Pancreas (tissue), 10 donors: Measurements from ENCODE around the gene EHBP1L1. TPM values are rescaled to one million over a fixed set of nuclear protein-coding genes. Genes with fewer than 3 reads are reported as not detected.

ENCODE experiments used
- ATAC-seq, 4 donors: fragments of 200-7000 bp; cut with Tn5 transposase; one replicate each; pipeline versions ENCODE4 v1.8.0 to v1.9.1; 2020; ENCODE audit warnings: mild to moderate bottlenecking in 4 of 4, moderate library complexity in 4 of 4
- DNase-seq, 6 donors: peaks; one replicate each; pipeline ENCODE4 v3.0.0-alpha.2; 2020
- FAIRE-seq: peaks from 2 replicates; lab custom pipeline; 2012; peaks lifted over from hg19 to GRCh38; lab: Jason Lieb, UNC
- H3K27ac ChIP-seq, 4 donors: fragments of 200-600 bp; sonication (generic); 1 replicate in 3 of 4; 2 replicates in 1 of 4; pipeline versions ENCODE4 v1.5.0 to v1.8.0; 2020
- H3K27me3 ChIP-seq, 4 donors: fragments of 200-600 bp; one replicate each; pipeline ENCODE4 v1.8.0; 2021
- H3K36me3 ChIP-seq, 3 donors: fragments of 200-600 bp; sonication (generic) in 1 of 3; one replicate each; pipeline versions ENCODE4 v1.5.0 to v1.8.0; 2020 to 2021
- H3K4me1 ChIP-seq, 3 donors: fragments of 200-600 bp; one replicate each; pipeline ENCODE4 v1.8.0; 2021
- H3K4me3 ChIP-seq, 4 donors: fragments of 200-600 bp; sonication (generic) in 2 of 4; one replicate each; pipeline versions ENCODE4 v1.5.0 to v1.8.0; 2020 to 2021
- H3K9me3 ChIP-seq, 4 donors: fragments of 200-600 bp; one replicate each; pipeline ENCODE4 v1.8.0; 2021
- WGBS, 2 donors: extraction: QIAGEN DNeasy Blood & Tissue Kit; methylation state at CpG; one replicate each; pipeline ENCODE4 v1.1.7; 2013; 5-methylcytosine and 5-hydroxymethylcytosine counted together
- intact Hi-C, 3 donors: fragments of 100-400 bp; cut with DNase I; formaldehyde crosslinking; loops; one replicate each; pipeline versions ENCODE4 v1.11.1 to v1.14.2; 2022
- polyA plus RNA-seq, 2 donors: library from polyadenylated mRNA; stranded (reverse); fragments of 200-250 nt; gene quantifications; one replicate each; pipeline ENCODE4 v1.2.3, GENCODE V29; 2013
- total RNA-seq, 6 donors: library from RNA; stranded (reverse); fragmentation: NEBNext Ultra II Directional in 4 of 6; extraction: Animal tissue kit (Norgen Biotek cat#: 25700) in 4 of 6; gene quantifications; one replicate each; pipeline versions ENCODE4 v1.2.1 to v1.2.4, GENCODE V29; 2021 to 2023
- TF ChIP-seq, protein P1 (sequence below), 4 donors: fragments of 200-600 bp; sonication (generic) in 3 of 4; IDR thresholded peaks; one replicate each; pipeline versions ENCODE4 v1.5.0 to v1.8.0; 2021; ENCODE audit warnings: antibody characterized with exemption in 4 of 4
- donor health status: healthy with polysubstance abuse.
- donor health status: DM: no; HTN: no; CAD: no; lungs with moderate emphysema.
- donor health status: DM: no; HTN: no; CAD: no.
- donor health status: control.
- donor health status: control.
- donor health status: Bipolar disorder and iron deficiency.
- donor health status: DM: yes; HTN: yes; CAD: no.
- donor health status: DM: no; HTN: no; CAD: no.
- donor health status: DM: no; HTN: no; CAD: no.
- donor health status: DM: yes; HTN: yes; CAD: no.

The EHBP1L1 gene
- total and polyA plus RNA-seq, 8 donors: 6.5 to 34.2 (median 14.6) TPM

DNA sequence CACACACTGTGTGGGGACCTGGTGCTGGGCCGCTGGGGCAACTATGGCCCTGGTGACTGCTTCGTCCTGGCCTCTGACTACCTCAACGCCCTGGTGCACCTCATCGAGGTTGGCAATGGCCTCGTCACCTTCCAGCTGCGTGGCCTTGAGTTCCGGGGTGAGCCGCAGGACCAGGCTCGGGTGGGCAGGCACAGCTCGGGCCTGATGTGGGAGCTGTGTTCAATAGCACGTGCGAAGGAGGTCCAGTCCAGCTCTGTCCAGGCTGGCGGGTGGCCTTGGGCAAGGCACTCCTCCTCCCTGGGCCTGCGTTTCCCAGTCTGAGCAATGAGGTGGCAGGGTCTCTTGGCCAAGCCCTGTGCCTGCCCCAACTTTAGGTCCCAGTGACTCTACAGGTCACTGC lies 53.7 kb downstream of the EHBP1L1 start:
- H3K36me3 ChIP-seq: peaks cover 0 to 44% (median 43%) of the 10 kb centered on the region in 3 donors

DNA sequence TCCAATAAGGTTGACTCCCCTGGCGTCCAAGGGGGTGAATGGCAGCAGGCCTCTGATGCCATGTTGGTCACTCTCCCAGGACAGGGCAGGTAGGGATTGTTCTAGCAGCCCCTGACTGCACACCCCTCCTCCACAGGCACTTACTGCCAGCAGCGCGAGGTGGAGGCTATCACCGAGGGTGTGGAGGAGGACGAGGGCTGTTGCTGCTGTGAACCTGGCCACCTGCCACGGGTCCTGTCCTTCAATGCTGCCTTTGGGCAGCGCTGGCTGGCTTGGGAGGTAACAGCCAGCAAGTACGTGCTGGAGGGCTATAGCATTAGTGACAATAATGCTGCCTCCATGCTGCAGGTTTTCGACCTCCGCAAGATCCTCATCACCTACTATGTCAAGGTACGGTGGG lies 54.4 kb downstream of the EHBP1L1 start:
- intact Hi-C loops: no loop called here

More for the DNA sequence above, 53.7 kb downstream of the EHBP1L1 start:
- Histone ChIP-seq H3K27ac (no peak overlapping the region), H3K4me3 (no peak overlapping the region), H3K27me3 (no peaks in the 10 kb centered on the region), H3K9me3 (no peaks in the 10 kb centered on the region), H3K4me1 (no peaks in the 10 kb centered on the region)
- DNase-seq (no peak), ATAC-seq (no peak), FAIRE-seq (no peak)
- intact Hi-C loops: loop anchor here in 1 of 3 donors (10.0 kb wide), 1 partner anchor 355 kb away; no protein-coding TSS in a partner anchor
- TF ChIP-seq, protein P1, sequence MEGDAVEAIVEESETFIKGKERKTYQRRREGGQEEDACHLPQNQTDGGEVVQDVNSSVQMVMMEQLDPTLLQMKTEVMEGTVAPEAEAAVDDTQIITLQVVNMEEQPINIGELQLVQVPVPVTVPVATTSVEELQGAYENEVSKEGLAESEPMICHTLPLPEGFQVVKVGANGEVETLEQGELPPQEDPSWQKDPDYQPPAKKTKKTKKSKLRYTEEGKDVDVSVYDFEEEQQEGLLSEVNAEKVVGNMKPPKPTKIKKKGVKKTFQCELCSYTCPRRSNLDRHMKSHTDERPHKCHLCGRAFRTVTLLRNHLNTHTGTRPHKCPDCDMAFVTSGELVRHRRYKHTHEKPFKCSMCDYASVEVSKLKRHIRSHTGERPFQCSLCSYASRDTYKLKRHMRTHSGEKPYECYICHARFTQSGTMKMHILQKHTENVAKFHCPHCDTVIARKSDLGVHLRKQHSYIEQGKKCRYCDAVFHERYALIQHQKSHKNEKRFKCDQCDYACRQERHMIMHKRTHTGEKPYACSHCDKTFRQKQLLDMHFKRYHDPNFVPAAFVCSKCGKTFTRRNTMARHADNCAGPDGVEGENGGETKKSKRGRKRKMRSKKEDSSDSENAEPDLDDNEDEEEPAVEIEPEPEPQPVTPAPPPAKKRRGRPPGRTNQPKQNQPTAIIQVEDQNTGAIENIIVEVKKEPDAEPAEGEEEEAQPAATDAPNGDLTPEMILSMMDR (IDR thresholded peaks at IDR 0.05): no peak
- 89 to 90% methylated on average over 14 of the region's 14 CpGs for WGBS, 2 donors

DNA sequence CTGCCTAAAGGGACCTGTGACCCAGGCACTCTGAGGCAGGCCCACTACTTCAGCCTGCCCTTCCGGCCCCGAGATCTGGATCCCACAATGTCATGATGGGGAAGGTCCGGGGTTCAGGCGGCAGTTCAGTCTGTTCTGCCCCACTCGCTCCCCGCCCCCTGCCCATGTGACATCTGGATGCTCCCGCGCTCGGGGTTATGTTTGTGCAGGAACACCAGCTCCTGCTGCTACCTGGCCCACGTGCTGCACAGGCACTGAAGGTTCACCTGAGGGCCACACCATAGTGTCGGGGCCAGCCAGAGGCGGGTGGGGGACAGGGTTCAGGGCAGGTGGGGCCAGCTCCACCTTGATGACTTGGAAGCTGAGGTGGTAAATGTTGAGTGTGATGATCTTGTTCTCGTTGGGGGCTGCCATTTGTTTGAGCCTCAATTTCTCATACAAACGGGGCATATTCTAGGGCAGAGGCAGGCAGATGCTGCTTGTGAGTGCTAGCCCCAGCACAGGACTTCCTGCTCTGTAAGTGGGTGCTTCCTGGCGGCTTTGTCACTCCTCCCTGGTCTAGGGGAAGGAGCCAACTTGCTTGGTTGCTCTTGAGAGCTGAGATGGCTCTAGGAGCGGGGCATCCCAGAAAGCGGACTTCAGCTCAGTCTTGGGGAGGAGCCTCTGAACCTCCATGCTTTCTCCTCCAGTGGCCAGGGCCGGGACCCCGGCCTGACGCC lies 57.7 kb downstream of the EHBP1L1 start:
- Histone ChIP-seq H3K27me3 (no peaks in the 10 kb centered on the region), H3K36me3 (peaks cover 3 to 41% (median 30%) of the 10 kb centered on the region in 3 donors), H3K4me3 (no peak overlapping the region), H3K9me3 (no peaks in the 10 kb centered on the region), H3K27ac (no peak overlapping the region), H3K4me1 (peaks cover 8 to 9% (median 9%) of the 10 kb centered on the region in 3 donors)
- TF ChIP-seq, protein P1 (IDR thresholded peaks at IDR 0.05): no peak
- peak in 1 of 6 donors; percentile 40 for DNase-seq
- intact Hi-C loops: no loop called here
- ATAC-seq: no peak
- 78 to 81% methylated on average over 20 of the region's 20 CpGs for WGBS, 2 donors
- no peak for FAIRE-seq

More for the DNA sequence above, 54.4 kb downstream of the EHBP1L1 start:
- no peak for DNase-seq
- Histone ChIP-seq H3K4me3 (no peak overlapping the region), H3K4me1 (no peaks in the 10 kb centered on the region), H3K27ac (no peak overlapping the region), H3K27me3 (no peaks in the 10 kb centered on the region), H3K9me3 (no peaks in the 10 kb centered on the region), H3K36me3 (peaks cover 0 to 49% (median 48%) of the 10 kb centered on the region in 3 donors)
- FAIRE-seq: no peak
- TF ChIP-seq, protein P1 (IDR thresholded peaks at IDR 0.05): no peak
- WGBS, 2 donors: 69 to 70% methylated on average over 11 of the region's 11 CpGs
- ATAC-seq: no peak

DNA sequence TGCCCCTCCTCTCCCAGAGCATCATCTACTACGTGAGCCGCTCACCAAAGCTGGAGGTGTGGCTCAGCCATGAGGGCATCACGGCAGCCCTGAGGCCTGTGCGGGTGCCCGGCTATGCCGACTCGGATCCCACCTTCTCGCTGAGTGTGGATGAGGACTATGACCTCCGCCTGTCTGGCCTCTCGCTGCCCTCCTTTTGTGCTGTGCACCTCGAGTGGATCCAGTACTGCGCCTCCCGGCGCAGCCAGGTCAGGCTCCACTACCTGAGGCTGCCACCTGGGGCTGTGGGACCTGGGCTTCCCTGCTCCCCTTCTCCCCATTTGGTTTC lies 58.2 kb downstream of the EHBP1L1 start:
- no peak for FAIRE-seq
- TF ChIP-seq, protein P1 (IDR thresholded peaks at IDR 0.05): no peak
- peaks cover 3 to 38% (median 30%) of the 10 kb centered on the region in 3 donors for H3K36me3 ChIP-seq

DNA sequence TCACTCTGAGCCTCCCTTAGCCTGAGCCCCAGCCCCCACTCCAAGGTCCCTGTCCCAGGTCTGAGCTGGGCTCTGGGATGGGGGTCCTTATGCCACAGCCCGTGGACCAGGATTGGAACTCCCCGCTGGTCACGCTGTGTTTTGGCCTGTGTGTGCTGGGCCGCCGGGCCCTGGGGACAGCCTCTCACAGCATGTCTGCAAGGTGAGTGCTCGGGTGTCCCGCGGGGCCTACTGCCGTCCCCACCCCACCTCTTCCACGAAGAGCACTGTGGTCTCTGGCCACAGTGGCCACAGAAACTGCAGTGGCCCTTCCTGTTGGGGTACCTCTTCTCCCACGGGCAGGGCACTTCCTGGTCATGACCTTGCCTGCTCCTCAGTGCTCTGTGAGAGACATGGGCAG lies 58.6 kb downstream of the EHBP1L1 start:
- DNase-seq (no peak), FAIRE-seq (no peak), ATAC-seq (no peak)
- H3K27ac ChIP-seq: no peak overlapping the region
- no peaks in the 10 kb centered on the region for H3K9me3 ChIP-seq
- H3K36me3 ChIP-seq: peaks cover 3 to 34% (median 27%) of the 10 kb centered on the region in 3 donors
- no peak overlapping the region for H3K4me3 ChIP-seq
- H3K27me3 ChIP-seq: no peaks in the 10 kb centered on the region
- TF ChIP-seq, protein P1 (IDR thresholded peaks at IDR 0.05): no peak
- WGBS, 2 donors: 93 to 94% methylated on average over 11 of the region's 11 CpGs
- intact Hi-C loops: no loop called here
- peaks cover 8 to 9% (median 9%) of the 10 kb centered on the region in 3 donors for H3K4me1 ChIP-seq

More for the DNA sequence above, 58.2 kb downstream of the EHBP1L1 start:
- H3K4me3 ChIP-seq: no peak overlapping the region
- peaks cover 8 to 9% (median 9%) of the 10 kb centered on the region in 3 donors for H3K4me1 ChIP-seq
- intact Hi-C loops: no loop called here
- H3K9me3 ChIP-seq: no peaks in the 10 kb centered on the region
- no peak for ATAC-seq
- DNase-seq: no peak
- H3K27ac ChIP-seq: no peak overlapping the region
- WGBS, 2 donors: 90 to 91% methylated on average over 13 to 14 of the region's 14 CpGs
- H3K27me3 ChIP-seq: no peaks in the 10 kb centered on the region
